ENCODE data around the gene NME7. TPM values are rescaled to one million over a fixed set of nuclear protein-coding genes. Genes with fewer than 3 reads are reported as not detected.

Gene NME7
- total RNA-seq, 2 donors from 2014 or later, result 10.3 to 16.3 TPM

DNA sequence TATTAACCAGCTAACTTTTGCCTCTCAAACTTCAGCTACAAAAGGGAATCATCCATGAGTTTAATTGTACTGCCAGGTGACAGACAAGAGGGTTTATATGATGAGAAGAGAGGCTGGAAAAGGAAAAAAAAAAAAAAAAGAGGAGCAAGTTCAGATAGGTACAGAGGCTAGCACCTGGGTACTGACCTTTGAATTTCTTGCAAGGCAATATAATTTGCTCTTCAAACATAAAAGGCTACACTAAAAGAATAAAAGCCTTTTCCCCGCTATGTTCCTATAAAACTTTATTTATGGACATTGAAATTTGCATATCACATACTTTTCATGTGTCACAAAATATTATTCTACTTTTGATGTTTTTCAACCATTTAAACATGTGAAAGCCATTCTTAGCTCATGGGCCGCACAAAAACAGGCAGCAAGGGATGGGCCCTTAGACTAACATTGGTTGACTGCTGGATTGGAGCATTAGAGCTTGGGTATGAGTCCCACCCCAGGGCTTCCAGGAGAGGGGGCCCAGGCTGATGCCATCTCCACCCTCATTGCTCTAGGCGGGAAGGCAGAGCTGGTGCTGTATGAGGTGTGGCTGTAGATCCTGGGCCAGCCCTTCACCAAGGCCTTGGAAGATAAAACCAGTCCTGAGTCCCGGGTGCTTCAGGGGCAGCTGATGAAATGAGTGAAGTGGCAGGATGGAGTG lies 216.8 kb downstream of the NME7 start:
- intact Hi-C loops (cut with DNase I), result no loop called here
- Histone ChIP-seq H3K36me3 (no peaks in the 10 kb centered on the region), H3K4me3 (no peak overlapping the region), H3K27ac (no peak overlapping the region), H3K27me3 (replicated peaks; ENCODE audit: insufficient read depth) (no peaks in the 10 kb centered on the region), H3K9me3 (no peaks in the 10 kb centered on the region), H3K4me1 (replicated peaks) (no peaks in the 10 kb centered on the region)
- no peak for DNase-seq (ENCODE audit: low spot score)
- TF ChIP-seq POLR2AphosphoS5 (IDR thresholded peaks at IDR 0.05) (no peak), POLR2A (IDR thresholded peaks at IDR 0.05) (no peak), CTCF (IDR thresholded peaks at IDR 0.05) (no peak)
- WGBS, result 86% methylated on average over 4 of the region's 4 CpGs

- Histone ChIP-seq H3K4me3 (no peak overlapping the region), H3K9me3 (no peaks in the 10 kb centered on the region), H3K4me1 (replicated peaks) (no peaks in the 10 kb centered on the region), H3K27me3 (replicated peaks; ENCODE audit: insufficient read depth) (no peaks in the 10 kb centered on the region), H3K36me3 (no peaks in the 10 kb centered on the region), H3K27ac (no peak overlapping the region)
- DNase-seq (ENCODE audit: low spot score), result no peak
- 92% methylated on average over 2 of the region's 2 CpGs for WGBS
- TF ChIP-seq CTCF (IDR thresholded peaks at IDR 0.05), result no peak
- no peak for TF ChIP-seq POLR2AphosphoS5 (IDR thresholded peaks at IDR 0.05)
- TF ChIP-seq POLR2A (IDR thresholded peaks at IDR 0.05), result no peak
- intact Hi-C loops (cut with DNase I), result no loop called here
Observed at GRCh38 chr1:169149555-169150286, 217.9 kb downstream of the NME7 start.

DNA sequence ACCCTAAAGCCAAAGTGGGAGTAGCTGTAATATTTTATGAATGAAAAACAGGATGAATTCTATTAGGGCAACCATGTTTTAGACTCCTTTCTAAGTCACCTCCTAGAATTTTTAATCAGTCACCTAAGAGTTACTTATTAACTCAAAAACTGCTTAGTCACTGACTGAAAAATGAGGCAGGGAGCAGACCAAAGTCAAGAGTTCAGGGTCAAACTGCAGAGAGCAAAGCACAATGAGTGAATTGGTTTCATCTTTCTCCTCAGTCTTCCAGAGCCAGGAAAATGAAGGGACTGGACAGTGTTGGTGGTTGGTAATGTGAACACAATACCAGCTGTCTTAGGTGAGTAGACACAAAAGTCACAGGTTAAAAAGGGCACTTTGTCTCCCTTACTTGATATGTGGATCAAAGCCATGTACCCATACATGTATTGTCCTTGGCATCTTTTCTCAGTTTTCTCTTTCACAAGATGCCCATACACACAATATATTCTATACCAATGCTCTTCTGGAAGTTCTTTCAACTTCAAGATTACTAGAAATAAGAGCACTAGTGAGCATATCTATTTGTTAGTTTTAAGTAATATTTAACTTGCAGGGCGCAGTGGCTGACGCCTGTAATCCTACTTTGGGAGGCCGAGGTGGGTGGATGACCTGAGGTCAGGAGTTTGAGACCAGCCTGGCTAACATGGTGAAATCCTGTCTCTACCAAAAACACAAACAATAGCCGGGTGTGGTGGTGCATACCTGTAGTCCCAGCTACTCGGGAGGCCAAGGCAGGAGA lies 218.9 kb downstream of the NME7 start:
- WGBS, result 94% methylated on average over 5 of the region's 5 CpGs
- H3K27ac ChIP-seq, result no peak overlapping the region
- intact Hi-C loops (cut with DNase I), result no loop called here
- DNase-seq (ENCODE audit: low spot score), result no peak
- H3K4me3 ChIP-seq, result no peak overlapping the region
- H3K27me3 ChIP-seq (replicated peaks; ENCODE audit: insufficient read depth), result no peaks in the 10 kb centered on the region
- TF ChIP-seq POLR2AphosphoS5 (IDR thresholded peaks at IDR 0.05) (no peak), POLR2A (IDR thresholded peaks at IDR 0.05) (no peak), CTCF (IDR thresholded peaks at IDR 0.05) (no peak)
- no peaks in the 10 kb centered on the region for H3K36me3 ChIP-seq
- no peaks in the 10 kb centered on the region for H3K9me3 ChIP-seq
- no peaks in the 10 kb centered on the region for H3K4me1 ChIP-seq (replicated peaks)

GRCh38 chr1:169146576-169147214 lies 220.9 kb downstream of the NME7 start:
- WGBS, result 94% methylated on average over 1 of the region's 1 CpG
- TF ChIP-seq CTCF (IDR thresholded peaks at IDR 0.05), result no peak
- no peak for TF ChIP-seq POLR2AphosphoS5 (IDR thresholded peaks at IDR 0.05)
- no peak for TF ChIP-seq POLR2A (IDR thresholded peaks at IDR 0.05)
- Histone ChIP-seq H3K36me3 (no peaks in the 10 kb centered on the region), H3K27ac (no peak overlapping the region), H3K9me3 (no peaks in the 10 kb centered on the region), H3K4me3 (no peak overlapping the region), H3K4me1 (replicated peaks) (no peaks in the 10 kb centered on the region), H3K27me3 (replicated peaks; ENCODE audit: insufficient read depth) (no peaks in the 10 kb centered on the region)
- no peak for DNase-seq (ENCODE audit: low spot score)
- intact Hi-C loops (cut with DNase I), result no loop called here
